OCI-LY3 (cell line): ENCODE measurements around the gene PPP3CA.

Experiments
- H2AFZ ChIP-seq: fragments of 200-600, 300-600 bp; shearing (Covaris generic); 2 replicates; pipeline ENCODE4 v1.6.0; 2014; ENCODE audit warnings: antibody characterized with exemption, low read depth, low read length
- H3K27ac ChIP-seq: fragments of 200-600, 300-600 bp; sonication (generic); 2 replicates; pipeline ENCODE4 v1.5.1; 2014; ENCODE audit warnings: mild to moderate bottlenecking, low read length, moderate library complexity, mixed read lengths
- H3K27me3 ChIP-seq: fragments of 200-600, 300-600 bp; sonication (generic); 2 replicates; pipeline ENCODE4 v1.6.1; 2014; ENCODE audit warnings: low read depth, low read length, mixed read lengths
- H3K36me3 ChIP-seq: fragments of 200-600, 300-600 bp; sonication (generic); replicated peaks from 2 replicates; pipeline ENCODE3; 2014; ENCODE audit warnings: low read depth, low read length, mixed read lengths
- H3K4me1 ChIP-seq: fragments of 300-600, 200-600 bp; sonication (generic); 2 replicates; pipeline ENCODE4 v1.6.1; 2014; ENCODE audit warnings: low read length, mixed read lengths
- H3K4me2 ChIP-seq: fragments of 200-600, 300-600 bp; sonication (generic); 2 replicates; pipeline ENCODE4 v1.6.1; 2014; ENCODE audit warnings: low read length, mixed read lengths
- H3K4me3 ChIP-seq: fragments of 300-600, 200-600 bp; sonication (generic); 2 replicates; pipeline ENCODE4 v1.5.1; 2014; ENCODE audit warnings: antibody characterized with exemption, mild to moderate bottlenecking, low read length, moderate library complexity
- H3K79me2 ChIP-seq: fragments of 300-600, 200-600 bp; shearing (Covaris generic); 2 replicates; pipeline ENCODE4 v1.6.1; 2014; ENCODE audit warnings: mild to moderate bottlenecking, low read length, mixed read lengths
- H3K9ac ChIP-seq: fragments of 300-600, 200-600 bp; shearing (Covaris generic); 2 replicates; pipeline ENCODE4 v1.6.0; 2014; ENCODE audit warnings: mild to moderate bottlenecking, low read length, moderate library complexity
- H3K9me3 ChIP-seq: fragments of 200-600, 300-600 bp; shearing (Covaris generic); 2 replicates; pipeline ENCODE4 v1.6.1; 2014; ENCODE audit warnings: low read length, mixed read lengths; ENCODE audit not compliant: insufficient read depth
- H4K20me1 ChIP-seq: fragments of 200-600, 300-600 bp; sonication (generic); 2 replicates; pipeline ENCODE4 v1.6.1; 2016; ENCODE audit warnings: low read length, mixed read lengths; ENCODE audit not compliant: insufficient read depth
- CTCF ChIP-seq: fragments of 200-600, 300-600 bp; sonication (generic); IDR thresholded peaks from 2 replicates; pipeline ENCODE4 v1.5.1; 2014; ENCODE audit warnings: antibody characterized with exemption, low read length, low read depth
- EZH2phosphoT487 ChIP-seq: fragments of 200-600 bp; shearing (Covaris generic); IDR thresholded peaks from 2 replicates; pipeline ENCODE4 v1.6.1; 2018; ENCODE audit warnings: antibody characterized with exemption, mixed run types, low read depth

PPP3CA gene

GRCh38 chr4:101172369-101172768 is 175.0 kb downstream of the PPP3CA start:
- no peak overlapping the region for H3K9ac ChIP-seq
- no peaks in the 10 kb centered on the region for H3K9me3 ChIP-seq
- peaks cover 3% of the 10 kb centered on the region; the same call in 1 of the 2 replicates for H3K79me2 ChIP-seq
- TF ChIP-seq CTCF: no peak
- TF ChIP-seq EZH2phosphoT487: no peak
- peaks cover 25% of the 10 kb centered on the region for H4K20me1 ChIP-seq
- no peak overlapping the region for H3K4me2 ChIP-seq
- H3K4me3 ChIP-seq: no peak overlapping the region
- H3K27me3 ChIP-seq: no peaks in the 10 kb centered on the region
- peaks cover 18% of the 10 kb centered on the region for H3K4me1 ChIP-seq
- no peaks in the 10 kb centered on the region for H3K36me3 ChIP-seq
- H2AFZ ChIP-seq: no peak overlapping the region
- H3K27ac ChIP-seq: no peak overlapping the region

DNA sequence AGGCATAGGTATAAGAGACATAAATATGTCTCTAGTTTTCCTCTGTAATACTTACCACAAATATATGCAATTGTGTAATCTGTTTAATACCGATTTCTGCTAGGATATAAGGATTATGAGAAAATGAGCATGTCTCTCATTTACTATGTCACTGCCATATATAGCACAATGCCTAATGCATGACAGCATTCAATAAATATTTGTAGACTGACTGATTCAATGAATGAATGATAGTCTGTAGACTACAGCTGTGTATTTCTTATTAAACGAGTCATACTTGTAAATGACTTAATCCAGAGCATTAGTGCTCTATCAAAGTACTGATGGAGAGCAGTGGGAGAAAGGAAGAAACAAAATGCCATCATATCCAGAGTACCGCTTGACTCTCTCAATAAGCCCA is 175.6 kb downstream of the PPP3CA start:
- no peak overlapping the region for H3K4me3 ChIP-seq
- peaks cover 25% of the 10 kb centered on the region for H4K20me1 ChIP-seq
- no peaks in the 10 kb centered on the region for H3K9me3 ChIP-seq
- H3K27me3 ChIP-seq: no peaks in the 10 kb centered on the region
- H2AFZ ChIP-seq: no peak overlapping the region
- H3K4me1 ChIP-seq: peaks cover 18% of the 10 kb centered on the region
- H3K4me2 ChIP-seq: no peak overlapping the region
- TF ChIP-seq EZH2phosphoT487 (no peak), CTCF (no peak)
- H3K9ac ChIP-seq: no peak overlapping the region
- no peak overlapping the region for H3K27ac ChIP-seq
- no peaks in the 10 kb centered on the region for H3K36me3 ChIP-seq
- H3K79me2 ChIP-seq: peaks cover 3% of the 10 kb centered on the region; the same call in 1 of the 2 replicates

GRCh38 chr4:101169044-101170014 is 178.0 kb downstream of the PPP3CA start:
- H3K27ac ChIP-seq: no peak overlapping the region
- H3K4me1 ChIP-seq: peaks cover 11% of the 10 kb centered on the region
- no peak overlapping the region for H3K4me3 ChIP-seq
- no peak overlapping the region for H3K9ac ChIP-seq
- H2AFZ ChIP-seq: no peak overlapping the region
- peaks cover 3% of the 10 kb centered on the region; the same call in 1 of the 2 replicates for H3K79me2 ChIP-seq
- no peaks in the 10 kb centered on the region for H3K9me3 ChIP-seq
- no peaks in the 10 kb centered on the region for H3K27me3 ChIP-seq
- H4K20me1 ChIP-seq: peaks cover 10% of the 10 kb centered on the region
- peak overlapping the region; percentile 24; the same call in 1 of the 2 replicates for H3K4me2 ChIP-seq
- H3K36me3 ChIP-seq: no peaks in the 10 kb centered on the region
- TF ChIP-seq EZH2phosphoT487: no peak
- TF ChIP-seq CTCF: peak; percentile 96

DNA sequence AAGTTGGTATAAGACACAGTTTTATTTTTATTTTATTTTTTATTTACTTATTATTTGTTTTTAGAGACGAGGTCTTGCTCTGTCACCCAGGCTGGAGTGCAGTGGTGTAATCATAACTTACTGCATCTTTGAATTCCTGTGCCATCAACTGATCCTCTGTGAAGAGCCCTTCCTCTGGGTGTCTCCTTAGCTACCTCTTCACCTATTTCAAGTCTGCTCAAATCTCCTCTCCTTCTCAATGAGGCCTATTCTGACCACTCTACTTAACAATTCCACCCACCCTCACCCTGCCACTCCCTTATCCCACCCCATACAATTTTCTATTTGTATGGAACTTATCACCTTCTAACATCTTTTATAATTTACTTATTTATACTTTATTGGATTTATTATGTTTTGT is 183.4 kb downstream of the PPP3CA start:
- peaks cover 10% of the 10 kb centered on the region for H3K4me1 ChIP-seq
- no peak overlapping the region for H3K27ac ChIP-seq
- no peaks in the 10 kb centered on the region for H3K36me3 ChIP-seq
- no peaks in the 10 kb centered on the region for H3K9me3 ChIP-seq
- H3K27me3 ChIP-seq: no peaks in the 10 kb centered on the region
- H4K20me1 ChIP-seq: peaks cover 14% of the 10 kb centered on the region; the same call in 1 of the 2 replicates
- H3K9ac ChIP-seq: no peak overlapping the region
- no peak overlapping the region for H3K4me3 ChIP-seq
- no peaks in the 10 kb centered on the region for H3K79me2 ChIP-seq
- no peak overlapping the region for H3K4me2 ChIP-seq
- TF ChIP-seq EZH2phosphoT487 (no peak), CTCF (no peak)
- no peak overlapping the region for H2AFZ ChIP-seq
